ENCODE results near the gene BLID.
A peak's percentile ranks its signal among the peaks of the same experiment; 100 is the strongest.

Gene BLID

GRCh38 chr11:122139595-122139866 is 23.5 kb upstream of the BLID start:
- DNase-seq: no peak

GRCh38 chr11:122138744-122139594 is 23.0 kb upstream of the BLID start:
- peak in 1 of 4 experiments; percentile 27 for DNase-seq

- DNase-seq: peak in 1 of 4 experiments; percentile 3
These were observed 21.2 kb upstream of the BLID start for GRCh38 chr11:122137078-122137793.

- DNase-seq: no peak
These were observed 15.1 kb upstream of the BLID start for GRCh38 chr11:122131126-122131525.

GRCh38 chr11:122128146-122128545 is 12.1 kb upstream of the BLID start:
- DNase-seq: no peak

GRCh38 chr11:122127020-122127419 is 11.0 kb upstream of the BLID start:
- no peak for DNase-seq

- DNase-seq: peak in 3 of 4 experiments; percentile 13 to 37 (median 16)
These were observed 10.1 kb upstream of the BLID start for GRCh38 chr11:122126024-122126688.

GRCh38 chr11:122123263-122123929 is 7.4 kb upstream of the BLID start:
- no peak for DNase-seq

GRCh38 chr11:122122179-122122578 is 6.2 kb upstream of the BLID start:
- no peak for DNase-seq

GRCh38 chr11:122120096-122120495 is 4.1 kb upstream of the BLID start:
- DNase-seq: no peak

GRCh38 chr11:122116591-122116990 is 576 bp upstream of the BLID start:
- DNase-seq: no peak

GRCh38 chr11:122114976-122115375 is 1.0 kb downstream of the BLID start:
- DNase-seq: no peak

- no peak for DNase-seq
These were observed 1.9 kb downstream of the BLID start for GRCh38 chr11:122113836-122114825.

- DNase-seq: no peak
These were observed 3.3 kb downstream of the BLID start for GRCh38 chr11:122112470-122113365.

- DNase-seq: no peak
These were observed 6.1 kb downstream of the BLID start for GRCh38 chr11:122109932-122110331.

- no peak for DNase-seq
These were observed 7.2 kb downstream of the BLID start for GRCh38 chr11:122108828-122109227.

GRCh38 chr11:122108192-122108799 is 7.7 kb downstream of the BLID start:
- DNase-seq: peak; percentile 36 to 53 (median 48)

- peak; percentile 12 to 57 (median 38) for DNase-seq
These were observed 8.4 kb downstream of the BLID start for GRCh38 chr11:122107566-122107965.

- no peak for DNase-seq
These were observed 9.0 kb downstream of the BLID start for GRCh38 chr11:122107045-122107444.
